ENCODE data around the gene IQSEC2.

The IQSEC2 gene

GRCh38 chrX:53233536-53233935 is 47.8 kb downstream of the IQSEC2 start:
- Histone ChIP-seq H3K27ac (no peak overlapping the region), H3K4me3 (ENCODE audit: low read depth, low read length) (no peak overlapping the region), H3K9me3 (ENCODE audit: severe bottlenecking) (no peaks in the 10 kb centered on the region), H3K27me3 (ENCODE audit: insufficient read depth, low read depth, severe bottlenecking) (peaks cover 22% of the 10 kb centered on the region), H3K36me3 (no peaks in the 10 kb centered on the region)
- TF ChIP-seq CTCF (IDR thresholded peaks at IDR 0.05; ENCODE audit: low read depth, low read length), result no peak
- no peak for DNase-seq

GRCh38 chrX:53230116-53230515 is 51.3 kb downstream of the IQSEC2 start:
- no peak overlapping the region for H3K27ac ChIP-seq
- no peaks in the 10 kb centered on the region for H3K36me3 ChIP-seq
- no peak overlapping the region for H3K4me3 ChIP-seq (ENCODE audit: low read depth, low read length)
- no peak for TF ChIP-seq CTCF (IDR thresholded peaks at IDR 0.05; ENCODE audit: low read depth, low read length)
- peaks cover 18% of the 10 kb centered on the region for H3K27me3 ChIP-seq (ENCODE audit: insufficient read depth, low read depth, severe bottlenecking)
- no peaks in the 10 kb centered on the region for H3K9me3 ChIP-seq (ENCODE audit: severe bottlenecking)
- no peak for DNase-seq

- no peak overlapping the region for H3K4me3 ChIP-seq (ENCODE audit: low read depth, low read length)
- no peak for TF ChIP-seq CTCF (IDR thresholded peaks at IDR 0.05; ENCODE audit: low read depth, low read length)
- no peak for DNase-seq
- H3K36me3 ChIP-seq, result peaks cover 16% of the 10 kb centered on the region
- H3K27ac ChIP-seq, result no peak overlapping the region
- H3K27me3 ChIP-seq (ENCODE audit: insufficient read depth, low read depth, severe bottlenecking), result peaks cover 13% of the 10 kb centered on the region
- no peaks in the 10 kb centered on the region for H3K9me3 ChIP-seq (ENCODE audit: severe bottlenecking)
These were observed 54.1 kb downstream of the IQSEC2 start for GRCh38 chrX:53227224-53227765.

- no peak for TF ChIP-seq CTCF (IDR thresholded peaks at IDR 0.05; ENCODE audit: low read depth, low read length)
- Histone ChIP-seq H3K9me3 (ENCODE audit: severe bottlenecking) (no peaks in the 10 kb centered on the region), H3K36me3 (peaks cover 32% of the 10 kb centered on the region), H3K27me3 (ENCODE audit: insufficient read depth, low read depth, severe bottlenecking) (peaks cover 1% of the 10 kb centered on the region), H3K4me3 (ENCODE audit: low read depth, low read length) (peak within 1 kb of the TSS; percentile 94), H3K27ac (peak within 1 kb of the TSS; percentile 100)
- peak; percentile 95 for DNase-seq
These were observed 56.3 kb downstream of the IQSEC2 start, which contains the start of gene KDM5C for GRCh38 chrX:53224860-53225797. Gene KDM5C (minus strand): TSS chrX:53225207. CDS start chrX:53224889, 318 bp downstream.

- TF ChIP-seq CTCF (IDR thresholded peaks at IDR 0.05; ENCODE audit: low read depth, low read length), result no peak
- no peak for DNase-seq
- Histone ChIP-seq H3K27ac (peak overlapping the region; percentile 100), H3K36me3 (peaks cover 41% of the 10 kb centered on the region), H3K27me3 (ENCODE audit: insufficient read depth, low read depth, severe bottlenecking) (no peaks in the 10 kb centered on the region), H3K4me3 (ENCODE audit: low read depth, low read length) (peak overlapping the region; percentile 94), H3K9me3 (ENCODE audit: severe bottlenecking) (no peaks in the 10 kb centered on the region)
These were observed 57.2 kb downstream of the IQSEC2 start for GRCh38 chrX:53223955-53224859.

Data from WERI-Rb-1 (cell line).